HEK293T (cell line): Measurements from ENCODE around the gene NPEPPS.

ENCODE experiments used
- CTCF ChIA-PET: fragments of 350-600 bp; formaldehyde crosslinking; extraction: SDS; loops from one replicate; lab custom pipeline; 2021; ENCODE audit warnings: antibody characterized with exemption, inconsistent platforms; lab: Yijun Ruan, JAX
- POLR2A ChIA-PET: fragments of 350-600 bp; formaldehyde crosslinking; extraction: SDS; loops from one replicate; lab custom pipeline; 2020; ENCODE audit warnings: antibody characterized with exemption, inconsistent platforms; lab: Yijun Ruan, JAX
- DNase-seq: peaks from one replicate; pipeline ENCODE4 v3.0.0; 2012; ENCODE audit warnings: mixed read lengths; ENCODE audit errors: extremely low spot score
- ARNT ChIP-seq: fragments of 450-650 bp; IDR thresholded peaks from 2 replicates; pipeline ENCODE4 v1.6.1; 2017; ENCODE audit warnings: mild to moderate bottlenecking
- BHLHE40 ChIP-seq: fragments of 450-650 bp; IDR thresholded peaks from 2 replicates; pipeline ENCODE4 v1.6.1; 2016; ENCODE audit warnings: mild to moderate bottlenecking, moderate library complexity, borderline replicate concordance
- CTBP1 ChIP-seq: fragments of 450-650 bp; IDR thresholded peaks from 2 replicates; pipeline ENCODE4 v1.6.1; 2016; ENCODE audit warnings: borderline replicate concordance
- ELF4 ChIP-seq: fragments of 450-650 bp; IDR thresholded peaks from 2 replicates; pipeline ENCODE4 v1.6.1; 2017; ENCODE audit warnings: antibody characterized with exemption
- FOXA1 ChIP-seq: fragments of 450-650 bp; IDR thresholded peaks from 2 replicates; pipeline ENCODE4 v1.6.1; 2016; ENCODE audit warnings: mild to moderate bottlenecking
- FOXK2 ChIP-seq: fragments of 450-650 bp; IDR thresholded peaks from 2 replicates; pipeline ENCODE4 v1.6.1; 2016; ENCODE audit warnings: mild to moderate bottlenecking
- FOXM1 ChIP-seq: fragments of 450-650 bp; IDR thresholded peaks from 2 replicates; pipeline ENCODE4 v1.6.1; 2017; ENCODE audit warnings: mild to moderate bottlenecking, borderline replicate concordance
- HDGF ChIP-seq: fragments of 450-650 bp; IDR thresholded peaks from 2 replicates; pipeline ENCODE4 v1.6.1; 2017; ENCODE audit warnings: antibody characterized with exemption, borderline replicate concordance
- L3MBTL2 ChIP-seq: fragments of 450-650 bp; conservative IDR thresholded peaks from 2 replicates; pipeline ENCODE4 v1.6.1; 2016; ENCODE audit warnings: mild to moderate bottlenecking
- LEF1 ChIP-seq: fragments of 450-650 bp; IDR thresholded peaks from 2 replicates; pipeline ENCODE4 v1.6.1; 2017; ENCODE audit warnings: mild to moderate bottlenecking, borderline replicate concordance
- NFRKB ChIP-seq: fragments of 450-650 bp; IDR thresholded peaks from 2 replicates; pipeline ENCODE4 v1.6.1; 2016; ENCODE audit warnings: mild to moderate bottlenecking, moderate library complexity
- SP1 ChIP-seq: fragments of 450-650 bp; IDR thresholded peaks from 2 replicates; pipeline ENCODE4 v1.6.1; 2017
- SUZ12 ChIP-seq: fragments of 450-650 bp; IDR thresholded peaks from 2 replicates; pipeline ENCODE4 v1.6.1; 2016; ENCODE audit warnings: mild to moderate bottlenecking
- TARDBP ChIP-seq: fragments of 450-650 bp; IDR thresholded peaks from 2 replicates; pipeline ENCODE4 v1.6.1; 2016
- ZNF384 ChIP-seq: fragments of 450-650 bp; IDR thresholded peaks from 2 replicates; pipeline ENCODE4 v1.6.1; 2016
- TF ChIP-seq, protein P1 (sequence below): fragments of 450-650 bp; IDR thresholded peaks from 2 replicates; pipeline ENCODE4 v1.6.1; 2016

The NPEPPS gene

DNA sequence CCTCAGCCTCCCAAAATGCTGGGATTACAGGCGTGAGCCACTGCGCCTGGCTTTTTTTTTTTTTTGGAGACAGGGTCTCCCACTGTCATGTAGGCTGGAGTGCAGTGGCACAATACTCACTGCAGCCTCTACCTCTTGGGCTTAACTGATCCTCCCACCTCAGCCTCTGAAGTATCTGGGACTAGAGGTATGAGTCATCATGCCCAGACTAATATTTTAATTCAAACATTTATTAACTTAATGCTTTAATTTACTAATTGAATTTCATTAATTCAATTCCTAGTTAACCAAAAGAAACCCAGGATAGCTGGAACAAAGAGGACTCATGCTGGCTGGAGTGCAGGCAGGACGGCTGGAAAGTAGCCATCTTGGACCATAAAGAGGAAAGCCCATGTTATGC, 104.8 kb downstream of the NPEPPS start:
- ChIA-PET CTCF (interaction anchor here (0.6 kb wide), 1 partner anchor 73 kb away, joined by 4 read pairs; no protein-coding TSS in a partner anchor), POLR2A (interaction anchor here (3.3 kb wide), 1 partner anchor 14 kb away, joined by 14 read pairs; the partner anchor contains the start of gene KPNB1)
- no peak for TF ChIP-seq FOXM1
- TF ChIP-seq CTBP1, result no peak
- TF ChIP-seq TARDBP, result no peak
- TF ChIP-seq FOXA1, result no peak
- no peak for TF ChIP-seq ARNT
- TF ChIP-seq LEF1, result no peak
- TF ChIP-seq L3MBTL2, result no peak
- TF ChIP-seq SUZ12, result no peak
- TF ChIP-seq BHLHE40, result no peak
- no peak for TF ChIP-seq ELF4
- TF ChIP-seq HDGF, result no peak
- no peak for TF ChIP-seq SP1
- TF ChIP-seq ZNF384, result no peak
- TF ChIP-seq, protein P1, sequence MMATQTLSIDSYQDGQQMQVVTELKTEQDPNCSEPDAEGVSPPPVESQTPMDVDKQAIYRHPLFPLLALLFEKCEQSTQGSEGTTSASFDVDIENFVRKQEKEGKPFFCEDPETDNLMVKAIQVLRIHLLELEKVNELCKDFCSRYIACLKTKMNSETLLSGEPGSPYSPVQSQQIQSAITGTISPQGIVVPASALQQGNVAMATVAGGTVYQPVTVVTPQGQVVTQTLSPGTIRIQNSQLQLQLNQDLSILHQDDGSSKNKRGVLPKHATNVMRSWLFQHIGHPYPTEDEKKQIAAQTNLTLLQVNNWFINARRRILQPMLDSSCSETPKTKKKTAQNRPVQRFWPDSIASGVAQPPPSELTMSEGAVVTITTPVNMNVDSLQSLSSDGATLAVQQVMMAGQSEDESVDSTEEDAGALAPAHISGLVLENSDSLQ, result no peak
- DNase-seq, result no peak

DNA sequence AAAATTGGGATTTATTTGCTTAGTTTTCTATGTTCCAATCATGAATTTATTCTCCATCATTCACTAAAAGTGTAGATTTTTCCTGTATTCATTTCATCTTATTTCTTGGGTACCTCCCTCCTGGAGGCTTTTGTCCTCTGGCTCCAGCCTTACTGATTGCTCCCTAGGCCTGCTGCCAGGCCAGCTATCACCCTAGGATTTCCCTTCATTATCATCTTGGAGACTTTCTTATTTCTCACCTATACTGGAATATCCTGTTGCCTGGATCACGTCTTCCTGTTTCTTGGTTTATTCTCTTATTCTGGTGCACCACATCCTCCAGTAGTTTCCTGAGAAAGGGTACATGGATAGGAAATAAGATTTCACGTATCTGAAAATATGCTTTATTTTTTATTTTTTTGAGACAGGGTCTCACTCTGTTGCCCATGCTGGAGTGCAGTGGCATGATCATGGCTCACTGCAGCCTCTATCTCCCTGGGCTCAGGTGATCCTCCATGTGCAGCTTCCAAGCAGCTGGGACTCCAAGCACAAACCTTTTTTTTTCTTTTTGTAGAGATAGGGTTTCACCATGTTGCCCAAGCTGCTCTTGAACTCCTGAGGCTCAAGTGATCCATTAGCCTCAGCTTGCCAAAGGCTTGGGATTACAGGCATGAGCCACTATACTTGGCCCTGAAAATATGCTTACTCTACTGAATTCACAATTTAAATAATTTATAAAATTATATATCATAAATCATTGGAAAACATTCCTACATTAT, 105.5 kb downstream of the NPEPPS start:
- ChIA-PET CTCF (no interaction called here), POLR2A (interaction anchor here (3.3 kb wide), 1 partner anchor 13 kb away, joined by 14 read pairs; the partner anchor contains the start of gene KPNB1)
- DNase-seq, result no peak
- TF ChIP-seq SUZ12 (no peak), FOXA1 (no peak), LEF1 (no peak), CTBP1 (no peak), TARDBP (no peak), NFRKB (no peak), BHLHE40 (no peak), FOXM1 (no peak), SP1 (no peak), ELF4 (no peak), ARNT (no peak), L3MBTL2 (no peak), FOXK2 (no peak), ZNF384 (no peak), HDGF (no peak)
- TF ChIP-seq, protein P1, result no peak

DNA sequence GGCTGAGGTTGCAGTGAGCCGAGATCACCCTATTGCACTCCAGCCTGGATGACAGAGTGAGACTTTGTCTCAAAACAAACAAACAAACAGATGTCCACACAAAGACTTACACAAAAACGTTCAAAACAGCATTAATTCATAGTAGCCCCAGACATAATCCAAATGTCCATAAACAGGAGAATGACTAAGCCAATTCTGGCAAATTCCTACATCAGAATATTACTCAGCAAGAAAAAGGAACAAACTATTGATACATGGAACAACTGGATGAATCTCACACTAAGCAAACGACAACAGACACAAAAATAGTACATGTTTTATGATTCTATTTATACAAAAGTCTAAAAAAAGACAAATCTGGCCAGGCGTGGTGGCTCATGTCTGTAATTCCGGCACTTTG, 108.0 kb downstream of the NPEPPS start:
- ChIA-PET CTCF (no interaction called here), POLR2A (no interaction called here)
- DNase-seq, result no peak
- TF ChIP-seq FOXK2 (no peak), ELF4 (no peak), L3MBTL2 (no peak), BHLHE40 (no peak), LEF1 (no peak), ZNF384 (no peak), NFRKB (no peak)
- TF ChIP-seq, protein P1, result no peak

- TF ChIP-seq, protein P1, result no peak
- TF ChIP-seq TARDBP (no peak), ZNF384 (no peak)
- CTCF ChIA-PET, result no interaction called here
- no peak for DNase-seq
- POLR2A ChIA-PET, result no interaction called here
These were observed 109.2 kb downstream of the NPEPPS start for GRCh38 chr17:47640076-47640475.

- ChIA-PET CTCF (no interaction called here), POLR2A (interaction anchor here (1.5 kb wide), 1 partner anchor 9 kb away, joined by 4 read pairs; no protein-coding TSS in a partner anchor)
- no peak for TF ChIP-seq ZNF384
- TF ChIP-seq ELF4, result no peak
- no peak for TF ChIP-seq SUZ12
- TF ChIP-seq TARDBP, result no peak
- TF ChIP-seq SP1, result no peak
- no peak for TF ChIP-seq CTBP1
- no peak for TF ChIP-seq FOXK2
- no peak for TF ChIP-seq NFRKB
- TF ChIP-seq FOXA1, result no peak
- no peak for TF ChIP-seq LEF1
- no peak for TF ChIP-seq L3MBTL2
- no peak for TF ChIP-seq HDGF
- TF ChIP-seq, protein P1, result no peak
- TF ChIP-seq ARNT, result no peak
- TF ChIP-seq BHLHE40, result no peak
- no peak for TF ChIP-seq FOXM1
- no peak for DNase-seq
These were observed 110.3 kb downstream of the NPEPPS start for GRCh38 chr17:47641202-47641601.
